Common myeloid progenitor, CD34-positive (primary cell): ENCODE measurements around the gene CELF2.
"Not testable (repeated sequence)": the region's sequence is repeated elsewhere in the genome, so short reads cannot be mapped to it uniquely, and the experiment has no call there.

ENCODE experiments used
- CTCF ChIA-PET: fragments of 350-600 bp; sonication (Branson Sonifier 250); formaldehyde crosslinking; loops from one replicate; lab custom pipeline; 2021; ENCODE audit warnings: antibody characterized with exemption; lab: Charles Lee
- POLR2A ChIA-PET: fragments of 350-600 bp; sonication (Branson Sonifier 250); formaldehyde crosslinking; loops from one replicate; lab custom pipeline; 2021; ENCODE audit warnings: antibody characterized with exemption; lab: Charles Lee
- DNase-seq, 3 donors: peaks; one replicate each; pipeline versions ENCODE4 v3.0.0 to v3.0.0-alpha.2; 2013
- H3K27ac ChIP-seq, 2 experiments: 1 replicate in 1 of 2; 2 replicates in 1 of 2; pipeline ENCODE4 v1.7.0; 2013; ENCODE audit warnings: inconsistent platforms in 2 of 2, low read length in 2 of 2, mild to moderate bottlenecking in 2 of 2, low read depth in 1 of 2, moderate library complexity in 1 of 2; ENCODE audit not compliant: severe bottlenecking in 2 of 2, insufficient read depth in 1 of 2, poor library complexity in 1 of 2
- H3K27me3 ChIP-seq, 5 experiments: replicated peaks in 2 of 5; 1 replicate in 3 of 5; 2 replicates in 2 of 5; pipeline versions ENCODE4 v1.6.1 to v1.7.0; 2013; ENCODE audit warnings: low read length in 4 of 5, mild to moderate bottlenecking in 2 of 5, moderate library complexity in 2 of 5, inconsistent platforms in 1 of 5; ENCODE audit not compliant: insufficient read depth in 5 of 5, control insufficient read depth in 4 of 5
- H3K36me3 ChIP-seq, 4 experiments: 1 replicate in 2 of 4; 2 replicates in 2 of 4; pipeline versions ENCODE4 v1.6.1 to v1.7.0; 2013; ENCODE audit warnings: low read length in 3 of 4, control low read depth in 1 of 4, mild to moderate bottlenecking in 1 of 4; ENCODE audit not compliant: control insufficient read depth in 4 of 4, insufficient read depth in 4 of 4
- H3K4me1 ChIP-seq, 4 experiments: 1 replicate in 3 of 4; 2 replicates in 1 of 4; pipeline versions ENCODE4 v1.6.1 to v1.7.1; 2013; ENCODE audit warnings: low read length in 3 of 4, mild to moderate bottlenecking in 3 of 4, control low read depth in 1 of 4, inconsistent platforms in 1 of 4, moderate library complexity in 1 of 4; ENCODE audit not compliant: control insufficient read depth in 4 of 4, insufficient read depth in 4 of 4; ENCODE audit errors: control extremely low read depth in 1 of 4
- H3K4me3 ChIP-seq, 7 experiments: 1 replicate in 4 of 7; 2 replicates in 3 of 7; pipeline versions ENCODE4 v1.5.1 to v1.7.0; 2013; ENCODE audit warnings: mild to moderate bottlenecking in 7 of 7, low read length in 6 of 7, moderate library complexity in 6 of 7, inconsistent platforms in 2 of 7, low read depth in 2 of 7, control low read depth in 1 of 7; ENCODE audit not compliant: insufficient read depth in 4 of 7, control insufficient read depth in 1 of 7; ENCODE audit errors: extremely low read depth in 1 of 7
- H3K9me3 ChIP-seq, 5 experiments: 1 replicate in 4 of 5; 2 replicates in 1 of 5; pipeline versions ENCODE4 v1.6.1 to v1.7.1; 2013; ENCODE audit warnings: low read length in 4 of 5, mild to moderate bottlenecking in 2 of 5, inconsistent platforms in 1 of 5, low read depth in 1 of 5, moderate library complexity in 1 of 5; ENCODE audit not compliant: control insufficient read depth in 4 of 5, insufficient read depth in 2 of 5; ENCODE audit errors: control extremely low read depth in 1 of 5
- WGBS: methylation state at CpG from one replicate; pipeline ENCODE4 v1.1.5; 2013; ENCODE audit not compliant: insufficient coverage; 5-methylcytosine and 5-hydroxymethylcytosine counted together

The CELF2 gene

GRCh38 chr10:11339660-11340059 is 322.0 kb downstream of the CELF2 start:
- WGBS: 92% methylated on average over 18 of the region's 18 CpGs
- no peak overlapping the region for H3K4me3 ChIP-seq
- H3K9me3 ChIP-seq: no peaks in the 10 kb centered on the region
- peaks cover 0 to 5% (median 0%) of the 10 kb centered on the region in 4 experiments for H3K36me3 ChIP-seq
- H3K4me1 ChIP-seq: peaks cover 5 to 16% (median 9%) of the 10 kb centered on the region in 4 experiments
- DNase-seq: no peak
- ChIA-PET CTCF (interaction anchor here (0.7 to 1.3 kb wide), 5 partner anchors 15 to 203 kb away, joined by 3 to 4 read pairs (median 3); no protein-coding TSS in a partner anchor), POLR2A (no interaction called here)
- H3K27me3 ChIP-seq: no peaks in the 10 kb centered on the region
- H3K27ac ChIP-seq: no peak overlapping the region

GRCh38 chr10:11341283-11341960 is 323.8 kb downstream of the CELF2 start:
- Histone ChIP-seq H3K36me3 (no peaks in the 10 kb centered on the region), H3K4me1 (peaks cover 0 to 16% (median 9%) of the 10 kb centered on the region in 4 experiments), H3K9me3 (no peaks in the 10 kb centered on the region), H3K27ac (no peak overlapping the region), H3K27me3 (no peaks in the 10 kb centered on the region), H3K4me3 (no peak overlapping the region)
- no peak for DNase-seq
- WGBS: 82% methylated on average over 4 of the region's 5 CpGs
- ChIA-PET POLR2A (no interaction called here), CTCF (interaction anchor here (1.2 kb wide), 1 partner anchor 83 kb away, joined by 3 read pairs; no protein-coding TSS in a partner anchor)

DNA sequence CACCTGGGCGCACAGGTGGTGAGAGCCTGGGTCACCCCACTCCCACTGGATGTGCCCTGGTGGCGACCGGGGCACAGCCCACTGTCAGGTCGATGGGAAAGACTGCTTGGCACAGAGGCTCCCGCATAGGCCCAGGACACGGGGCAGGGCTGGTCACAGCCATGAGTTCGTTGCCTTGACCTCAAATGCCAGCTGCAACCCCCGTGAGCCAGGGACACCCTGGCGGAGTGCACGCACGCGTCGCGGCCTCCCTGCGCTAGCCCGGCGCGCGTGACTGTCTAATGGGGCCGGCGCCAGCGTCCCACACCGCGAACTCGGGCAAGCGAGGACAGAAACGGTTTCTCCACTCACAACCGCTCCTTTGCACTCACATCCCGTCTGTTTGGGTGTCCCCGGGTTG is 326.4 kb downstream of the CELF2 start:
- no peak overlapping the region for H3K4me3 ChIP-seq
- CTCF ChIA-PET: interaction anchor here (1.7 kb wide), 1 partner anchor 80 kb away, joined by 5 read pairs; no protein-coding TSS in a partner anchor
- H3K9me3 ChIP-seq: no peaks in the 10 kb centered on the region
- POLR2A ChIA-PET: no interaction called here
- 98% methylated on average over 29 of the region's 30 CpGs for WGBS
- H3K27me3 ChIP-seq: no peaks in the 10 kb centered on the region
- no peaks in the 10 kb centered on the region for H3K36me3 ChIP-seq
- H3K27ac ChIP-seq: no peak overlapping the region
- DNase-seq: no peak
- H3K4me1 ChIP-seq: peaks cover 0 to 16% (median 9%) of the 10 kb centered on the region in 4 experiments

DNA sequence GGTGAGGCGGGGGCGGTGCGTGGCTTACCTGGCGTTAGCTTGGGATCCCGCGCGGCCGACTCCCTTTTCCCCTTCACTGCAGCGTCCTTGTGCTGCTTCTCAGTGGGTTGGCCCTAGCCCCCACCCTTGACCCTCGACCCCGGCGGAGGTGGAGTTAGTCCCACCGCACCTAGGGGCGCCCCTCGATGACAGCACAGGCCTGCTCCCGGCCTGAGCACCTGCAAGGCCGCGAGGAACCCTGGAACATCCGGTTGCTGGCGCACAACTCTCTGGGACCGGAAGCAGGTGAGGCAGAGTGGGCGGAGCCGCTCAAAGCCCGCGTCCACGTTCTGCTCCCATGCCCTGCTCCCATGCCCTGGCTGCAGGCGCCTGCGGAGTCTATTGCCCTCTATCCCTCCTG is 326.9 kb downstream of the CELF2 start:
- Histone ChIP-seq H3K4me1 (peaks cover 0 to 16% (median 9%) of the 10 kb centered on the region in 4 experiments), H3K9me3 (no peaks in the 10 kb centered on the region), H3K4me3 (peak overlapping the region in 1 of 7 experiments; percentile 19), H3K27me3 (no peaks in the 10 kb centered on the region), H3K27ac (no peak overlapping the region), H3K36me3 (no peaks in the 10 kb centered on the region)
- ChIA-PET CTCF (interaction anchor here (1.0 kb wide), 1 partner anchor 11 kb away, joined by 3 read pairs; no protein-coding TSS in a partner anchor), POLR2A (no interaction called here)
- DNase-seq: no peak
- 83% methylated on average over 19 of the region's 28 CpGs for WGBS

DNA sequence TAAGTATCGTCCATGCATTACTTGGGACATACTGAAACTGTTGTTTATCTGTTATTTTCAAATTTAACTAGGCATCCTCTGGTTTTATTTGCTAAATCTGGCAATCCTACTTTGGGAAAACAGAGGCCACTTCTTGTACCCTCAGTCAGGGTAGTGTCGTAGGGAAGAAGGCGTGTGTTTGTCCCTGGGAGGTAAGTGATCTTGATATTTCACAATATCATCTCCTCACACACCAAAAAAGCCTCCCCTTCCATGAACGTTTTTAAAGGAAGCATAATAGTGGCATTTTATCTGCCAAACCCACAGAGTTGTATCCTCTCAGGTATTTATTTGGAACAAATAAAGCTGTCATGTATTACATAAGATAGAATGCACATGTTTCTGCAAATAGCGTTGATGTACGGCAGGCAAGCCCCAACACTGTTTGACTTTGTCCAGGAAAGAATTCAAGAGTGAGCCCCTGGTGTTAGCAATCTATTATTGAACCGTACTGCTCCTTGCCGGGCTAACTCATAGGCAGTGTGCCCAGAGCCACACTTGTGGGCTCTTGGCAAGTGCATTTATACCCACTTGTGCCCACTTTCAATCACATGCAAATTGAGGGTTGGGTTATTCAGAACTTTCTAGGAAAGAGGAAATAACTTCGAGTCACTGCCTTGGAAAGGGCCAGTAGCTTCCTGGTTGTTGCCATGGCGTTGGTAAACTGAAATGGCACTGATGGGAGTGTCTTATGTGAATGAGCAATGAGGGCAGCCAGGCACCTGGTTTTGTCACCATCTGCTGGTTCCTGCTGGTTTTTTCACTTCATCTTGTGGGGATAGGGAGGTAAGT is 327.8 kb downstream of the CELF2 start:
- CTCF ChIA-PET: interaction anchor here (1.0 to 1.9 kb wide), 2 partner anchors 10 to 13 kb away, joined by 3 to 4 read pairs; no protein-coding TSS in a partner anchor
- DNase-seq: peak; percentile 68 to 83 (median 80)

DNA sequence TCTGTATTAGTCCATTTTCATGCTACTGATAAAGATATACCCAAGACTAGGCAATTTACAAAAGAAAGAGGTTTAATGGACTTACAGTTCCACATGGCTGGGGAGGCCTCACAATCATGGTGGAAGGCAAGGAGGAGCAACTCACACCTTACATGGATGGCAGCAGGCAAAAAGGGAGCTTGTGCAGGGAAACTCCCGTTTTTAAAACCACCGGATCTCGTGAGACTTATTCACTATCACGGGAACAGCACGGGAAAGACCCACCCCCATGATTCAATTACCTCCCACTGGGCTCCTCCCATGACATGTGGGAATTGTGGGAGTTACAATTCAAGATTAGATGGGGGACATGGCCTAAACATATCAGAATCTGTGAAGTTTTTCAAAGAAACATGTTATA is 329.9 kb downstream of the CELF2 start:
- not testable (repeated sequence) for H3K4me3 ChIP-seq

More for the DNA sequence above, 327.8 kb downstream of the CELF2 start:
- POLR2A ChIA-PET: no interaction called here
- no peaks in the 10 kb centered on the region for H3K36me3 ChIP-seq
- H3K9me3 ChIP-seq: no peaks in the 10 kb centered on the region
- peaks cover 0 to 16% (median 9%) of the 10 kb centered on the region in 4 experiments for H3K4me1 ChIP-seq
- H3K27me3 ChIP-seq: no peaks in the 10 kb centered on the region
- 57% methylated on average over 4 of the region's 10 CpGs for WGBS
- peak overlapping the region in 1 of 7 experiments; percentile 19 for H3K4me3 ChIP-seq
- no peak overlapping the region for H3K27ac ChIP-seq

More for the DNA sequence above, 329.9 kb downstream of the CELF2 start:
- H3K36me3 ChIP-seq, H3K27me3 ChIP-seq, H3K27ac ChIP-seq, CTCF ChIA-PET, H3K9me3 ChIP-seq, DNase-seq, POLR2A ChIA-PET: not testable (repeated sequence)
- peaks cover 0 to 16% (median 9%) of the 10 kb centered on the region in 4 experiments for H3K4me1 ChIP-seq
- no CpG with 5 or more reads among the region's 5 CpGs for WGBS
